Lower leg skin (tissue), 4 donors: ENCODE measurements around the gene NUAK2. TPM values are rescaled to one million over a fixed set of nuclear protein-coding genes. Genes with fewer than 3 reads are reported as not detected.
A peak's percentile ranks its signal among the peaks of the same experiment; 100 is the strongest.

Experiments used
- DNase-seq, 2 donors: peaks; one replicate each; pipeline ENCODE4 v3.0.0-alpha.2; 2019; ENCODE audit warnings: low spot score in 2 of 2
- H3K4me3 ChIP-seq: fragments of 200-600 bp; sonication (generic); 2 replicates; pipeline ENCODE4 v1.5.1; 2017; ENCODE audit warnings: mild to moderate bottlenecking, low read depth; ENCODE audit not compliant: poor library complexity, severe bottlenecking
- POLR2A ChIP-seq, 2 donors: fragments of 450-650 bp; IDR thresholded peaks; one replicate each; pipeline ENCODE4 v1.6.1; 2016 to 2017; ENCODE audit warnings: antibody characterized with exemption in 2 of 2, mild to moderate bottlenecking in 1 of 2, moderate library complexity in 1 of 2
- WGBS, 2 donors: methylation state at CpG; one replicate each; pipeline ENCODE4 v1.1.5; 2018; 5-methylcytosine and 5-hydroxymethylcytosine counted together
- intact Hi-C: fragments of 100-400 bp; cut with DNase I; formaldehyde crosslinking; loops from one replicate; pipeline ENCODE4 v1.15.0; 2023; ENCODE audit warnings: low total_unique reads
- total RNA-seq, 4 donors: library from RNA; depleted of rRNA; stranded (reverse); fragments of >200 nt; gene quantifications; one replicate each; pipeline ENCODE4 v1.1.0, GENCODE V29; 2016
- TF ChIP-seq, protein P1 (sequence below), 3 donors: fragments of 450-650 bp; IDR thresholded peaks; one replicate each; pipeline ENCODE4 v1.5.1; 2016; ENCODE audit warnings: antibody characterized with exemption in 3 of 3, mild to moderate bottlenecking in 3 of 3, moderate library complexity in 2 of 3

The NUAK2 gene
- total RNA-seq, 4 donors from 2014 or later, result 31.9 to 39.2 (median 32.3) TPM

DNA sequence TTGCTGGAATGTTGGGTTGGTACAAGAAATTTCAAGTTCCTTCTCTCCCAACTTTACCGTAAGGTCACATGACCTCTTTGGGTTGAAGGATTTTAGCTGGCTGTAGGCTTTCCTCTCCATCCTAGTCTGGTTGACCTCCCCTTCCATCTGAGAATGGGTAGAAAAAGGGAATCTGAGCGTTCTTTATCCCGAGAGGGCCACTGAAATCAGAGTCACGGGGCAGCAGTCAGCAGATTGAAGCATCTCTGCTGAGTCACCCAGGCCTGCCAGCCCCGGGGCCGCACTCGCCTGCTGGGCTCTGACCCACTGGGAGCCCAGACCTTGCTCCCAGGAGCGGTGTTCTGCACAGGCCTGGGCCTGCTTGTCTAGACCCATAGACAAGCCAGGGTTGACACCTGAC lies 62.8 kb downstream of the NUAK2 start:
- WGBS, 2 donors, result 55 to 73% methylated on average over 8 of the region's 8 CpGs
- intact Hi-C loops, result no loop called here
- TF ChIP-seq POLR2A (IDR thresholded peaks at IDR 0.05), result no peak
- TF ChIP-seq, protein P1, sequence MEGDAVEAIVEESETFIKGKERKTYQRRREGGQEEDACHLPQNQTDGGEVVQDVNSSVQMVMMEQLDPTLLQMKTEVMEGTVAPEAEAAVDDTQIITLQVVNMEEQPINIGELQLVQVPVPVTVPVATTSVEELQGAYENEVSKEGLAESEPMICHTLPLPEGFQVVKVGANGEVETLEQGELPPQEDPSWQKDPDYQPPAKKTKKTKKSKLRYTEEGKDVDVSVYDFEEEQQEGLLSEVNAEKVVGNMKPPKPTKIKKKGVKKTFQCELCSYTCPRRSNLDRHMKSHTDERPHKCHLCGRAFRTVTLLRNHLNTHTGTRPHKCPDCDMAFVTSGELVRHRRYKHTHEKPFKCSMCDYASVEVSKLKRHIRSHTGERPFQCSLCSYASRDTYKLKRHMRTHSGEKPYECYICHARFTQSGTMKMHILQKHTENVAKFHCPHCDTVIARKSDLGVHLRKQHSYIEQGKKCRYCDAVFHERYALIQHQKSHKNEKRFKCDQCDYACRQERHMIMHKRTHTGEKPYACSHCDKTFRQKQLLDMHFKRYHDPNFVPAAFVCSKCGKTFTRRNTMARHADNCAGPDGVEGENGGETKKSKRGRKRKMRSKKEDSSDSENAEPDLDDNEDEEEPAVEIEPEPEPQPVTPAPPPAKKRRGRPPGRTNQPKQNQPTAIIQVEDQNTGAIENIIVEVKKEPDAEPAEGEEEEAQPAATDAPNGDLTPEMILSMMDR (IDR thresholded peaks at IDR 0.05), result no peak
- no peak overlapping the region for H3K4me3 ChIP-seq
- DNase-seq, result no peak

DNA sequence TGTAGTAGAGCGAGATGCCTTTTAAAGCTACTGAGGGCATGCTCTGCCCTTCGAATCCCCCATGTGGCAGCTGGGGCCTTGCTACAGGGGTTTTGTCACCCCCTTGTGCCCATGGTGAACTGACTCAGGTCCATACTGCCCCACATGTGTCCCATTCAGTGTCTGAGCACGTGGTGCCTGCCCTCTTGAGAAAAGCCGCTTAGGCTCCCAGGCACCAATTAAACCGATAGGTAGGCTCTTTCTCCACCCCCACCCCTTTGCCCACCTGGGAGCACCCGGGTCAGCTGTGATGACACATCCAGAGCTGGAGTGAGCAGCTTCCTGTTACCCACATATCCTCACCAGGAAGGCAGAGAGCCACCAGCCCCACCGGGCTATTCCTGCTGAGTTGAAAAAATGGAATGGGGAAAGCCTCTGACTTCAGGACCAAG lies 63.3 kb downstream of the NUAK2 start:
- intact Hi-C loops, result no loop called here
- no peak for DNase-seq
- no peak overlapping the region for H3K4me3 ChIP-seq
- no peak for TF ChIP-seq POLR2A (IDR thresholded peaks at IDR 0.05)
- TF ChIP-seq, protein P1 (IDR thresholded peaks at IDR 0.05), result no peak
- WGBS, 2 donors, result 76 to 84% methylated on average over 7 of the region's 7 CpGs

DNA sequence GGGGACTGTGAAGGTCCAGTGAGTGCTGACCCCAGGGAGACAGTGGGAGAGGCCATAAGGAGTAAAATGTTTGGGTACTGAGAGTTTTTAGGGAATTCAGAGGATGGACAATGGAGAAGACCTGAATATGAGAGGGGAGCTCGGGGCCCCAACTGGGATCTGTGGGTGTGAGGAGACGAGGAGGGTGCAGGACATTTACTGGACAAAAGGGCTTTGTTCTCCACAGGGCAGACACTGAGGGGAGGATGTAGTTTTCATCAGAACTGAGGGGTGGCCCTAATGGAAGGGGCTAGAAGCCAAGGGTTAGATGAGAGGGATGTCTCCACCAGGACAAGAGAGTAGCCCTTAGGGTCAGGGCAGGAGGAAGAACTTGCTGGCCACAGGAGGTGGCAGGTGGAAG lies 63.8 kb downstream of the NUAK2 start:
- no peak for DNase-seq
- WGBS, 2 donors, result 74 to 90% methylated on average over 2 of the region's 2 CpGs
- no peak overlapping the region for H3K4me3 ChIP-seq
- intact Hi-C loops, result loop anchor here (2.0 kb wide), 1 partner anchor 273 kb away; no protein-coding TSS in a partner anchor
- TF ChIP-seq, protein P1 (IDR thresholded peaks at IDR 0.05), result no peak
- no peak for TF ChIP-seq POLR2A (IDR thresholded peaks at IDR 0.05)

DNA sequence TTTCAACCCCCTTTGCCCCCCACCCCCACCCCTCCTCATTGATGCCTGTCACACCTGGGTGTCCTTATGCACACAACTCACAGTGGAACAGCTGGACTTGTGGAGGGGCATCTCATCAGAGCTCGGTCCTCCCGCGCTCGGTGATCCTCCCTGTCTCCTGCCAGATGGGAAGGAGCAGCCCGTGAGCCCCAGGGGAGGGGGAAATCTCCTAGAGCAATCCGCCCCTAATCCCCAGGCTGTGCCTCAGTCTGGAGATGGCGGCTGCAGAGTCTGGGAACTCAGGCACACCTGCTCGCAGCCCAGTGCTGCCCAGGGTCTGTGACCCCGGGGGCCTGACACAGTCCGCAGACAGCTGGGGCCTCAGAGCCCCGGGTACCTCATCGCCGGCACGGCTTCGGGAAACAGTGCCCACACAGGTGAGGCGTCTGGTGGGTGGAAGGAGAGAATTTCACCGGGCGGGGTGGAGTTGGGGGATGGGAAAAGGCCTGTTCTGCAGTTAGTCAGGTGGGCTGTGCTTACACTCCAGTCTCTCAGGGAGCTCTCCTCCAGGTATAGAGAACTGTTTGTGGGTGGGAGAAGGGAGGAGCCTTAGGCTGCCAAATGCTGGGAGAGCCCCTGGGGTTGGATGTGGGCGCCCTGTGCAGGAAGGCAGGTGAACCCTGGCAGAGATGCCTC lies 64.5 kb downstream of the NUAK2 start:
- no peak for DNase-seq
- no peak overlapping the region for H3K4me3 ChIP-seq
- WGBS, 2 donors, result 88 to 91% methylated on average over 11 to 19 of the region's 19 CpGs
- TF ChIP-seq, protein P1 (IDR thresholded peaks at IDR 0.05), result no peak
- no peak for TF ChIP-seq POLR2A (IDR thresholded peaks at IDR 0.05)
- intact Hi-C loops, result loop anchor here (2.0 kb wide), 1 partner anchor 272 kb away; no protein-coding TSS in a partner anchor

DNA sequence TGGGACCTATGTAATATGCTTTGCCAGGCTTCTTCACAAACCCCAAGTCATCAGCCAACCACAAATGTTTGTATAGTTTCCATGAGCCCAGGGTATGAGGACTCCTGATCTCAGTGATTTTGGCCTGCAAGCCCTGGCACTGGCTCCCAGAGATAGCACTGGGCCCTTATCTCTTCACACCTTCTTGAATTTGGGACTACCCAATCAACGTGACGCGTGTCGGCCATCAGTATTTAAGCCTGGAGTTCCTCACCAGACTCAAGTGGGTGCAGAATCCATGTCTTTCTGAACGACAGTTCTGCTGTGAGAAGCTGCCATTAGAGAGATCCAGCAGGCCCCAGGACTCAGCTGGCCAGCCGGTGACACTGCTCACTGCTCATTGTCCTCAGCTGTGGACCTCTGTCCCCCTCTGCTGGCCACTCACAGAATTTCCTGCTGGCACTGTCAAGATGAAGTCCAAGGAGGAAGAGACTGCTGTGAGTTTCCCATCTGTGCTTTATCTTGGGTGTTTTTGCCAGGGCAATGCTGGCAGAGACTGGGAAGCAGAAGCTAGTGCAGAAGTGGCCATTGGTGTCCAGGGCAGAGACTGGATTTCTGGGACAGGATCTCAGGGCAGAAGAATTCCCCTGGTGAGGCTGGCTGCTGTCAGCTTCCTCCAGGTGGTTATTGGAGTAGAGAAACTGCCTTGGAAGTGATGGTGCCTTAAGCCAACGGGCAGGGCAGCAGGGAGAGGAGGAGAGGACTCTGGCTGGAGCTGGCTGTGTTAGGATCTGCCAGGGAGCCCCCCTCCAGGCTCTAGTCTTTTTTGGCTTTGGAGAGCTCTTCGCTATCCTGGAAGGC lies 65.4 kb downstream of the NUAK2 start:
- no peak for TF ChIP-seq POLR2A (IDR thresholded peaks at IDR 0.05)
- TF ChIP-seq, protein P1 (IDR thresholded peaks at IDR 0.05), result peak in 1 of 3 donors; percentile 93
- intact Hi-C loops, result loop anchor here (2.0 kb wide), 1 partner anchor 271 kb away; no protein-coding TSS in a partner anchor
- H3K4me3 ChIP-seq, result no peak overlapping the region
- WGBS, 2 donors, result 43 to 56% methylated on average over 8 of the region's 8 CpGs
- peak; percentile 89 to 98 for DNase-seq

Other genes with a start within 250 kb of the NUAK2 start
- gene TMEM81, start 237.3 kb downstream of the NUAK2 start, total RNA-seq, result 1 to 10 TPM; 2.3 to 2.8 (median 2.6) TPM
- 10 to 100 TPM; 16.2 to 35.8 (median 17.3) TPM for gene RBBP5, start 199.8 kb downstream of the NUAK2 start, total RNA-seq
- gene DSTYK, start 110.0 kb downstream of the NUAK2 start, total RNA-seq, result 10 to 100 TPM; 15.3 to 21.3 (median 17.7) TPM
- 1 to 10 TPM; 2.2 to 4.2 (median 3.5) TPM for gene TMCC2, start 93.8 kb downstream of the NUAK2 start, total RNA-seq
- under 1 TPM in 1 of 4 donors, not detected in 3; 0.30 TPM for gene KLHDC8A, start 35.2 kb upstream of the NUAK2 start, total RNA-seq
- not detected for gene LEMD1, start 100.3 kb upstream of the NUAK2 start, total RNA-seq
- under 1 TPM in 1 of 4 donors, not detected in 3; 0.26 TPM for gene BLACAT1, start 134.3 kb upstream of the NUAK2 start, total RNA-seq
- gene CDK18, start 182.9 kb upstream of the NUAK2 start, total RNA-seq, result 1 to 10 TPM; 4.5 to 6.5 (median 5.1) TPM